Measurements from ENCODE around the gene WIPF2. TPM values are rescaled to one million over a fixed set of nuclear protein-coding genes. Genes with fewer than 3 reads are reported as not detected.
"Not testable (repeated sequence)": the region's sequence is repeated elsewhere in the genome, so short reads cannot be mapped to it uniquely, and the experiment has no call there.

Gene WIPF2
- total RNA-seq, 4 donors from 2014 or later = 7.7 to 11.1 (median 9.5) TPM

- no peak overlapping the region for H3K27ac ChIP-seq
- H3K9me3 ChIP-seq = no peaks in the 10 kb centered on the region
- H3K4me1 ChIP-seq = peaks cover 0 to 7% (median 0%) of the 10 kb centered on the region in 4 donors
- no peaks in the 10 kb centered on the region for H3K27me3 ChIP-seq
- H3K4me3 ChIP-seq = no peak overlapping the region
- DNase-seq (ENCODE audit: low spot score in 2 of 2) = no peak
- TF ChIP-seq POLR2A (IDR thresholded peaks at IDR 0.05) = no peak
- no peak for TF ChIP-seq EP300 (IDR thresholded peaks at IDR 0.05)
- TF ChIP-seq CTCF (IDR thresholded peaks at IDR 0.05) = no peak
- H3K36me3 ChIP-seq = peaks cover 0 to 8% (median 0%) of the 10 kb centered on the region in 3 donors
- WGBS, 2 donors = 90 to 91% methylated on average over 5 of the region's 5 CpGs
These were observed 20.5 kb upstream of the WIPF2 start for GRCh38 chr17:40198576-40198975.

GRCh38 chr17:40203131-40203530 is 16.0 kb upstream of the WIPF2 start:
- peaks cover 0 to 7% (median 0%) of the 10 kb centered on the region in 4 donors for H3K4me1 ChIP-seq
- H3K9me3 ChIP-seq = no peaks in the 10 kb centered on the region
- H3K27ac ChIP-seq = no peak overlapping the region
- H3K27me3 ChIP-seq = no peaks in the 10 kb centered on the region
- TF ChIP-seq CTCF (IDR thresholded peaks at IDR 0.05) (no peak), POLR2A (IDR thresholded peaks at IDR 0.05) (no peak), EP300 (IDR thresholded peaks at IDR 0.05) (no peak)
- no peak overlapping the region for H3K4me3 ChIP-seq
- no peaks in the 10 kb centered on the region for H3K36me3 ChIP-seq
- 70 to 84% methylated on average over 4 of the region's 4 CpGs for WGBS, 2 donors
- DNase-seq (ENCODE audit: low spot score in 2 of 2) = no peak

- H3K4me1 ChIP-seq; H3K27ac ChIP-seq; H3K9me3 ChIP-seq; H3K4me3 ChIP-seq; H3K36me3 ChIP-seq; DNase-seq (ENCODE audit: low spot score in 2 of 2); H3K27me3 ChIP-seq: not testable (repeated sequence)
- WGBS, 2 donors = 88 to 91% methylated on average over 8 of the region's 8 CpGs
These were observed 12.9 kb upstream of the WIPF2 start for GRCh38 chr17:40206193-40206592.

- Histone ChIP-seq H3K27ac (no peak overlapping the region), H3K9me3 (no peaks in the 10 kb centered on the region), H3K27me3 (no peaks in the 10 kb centered on the region), H3K4me3 (no peak overlapping the region), H3K36me3 (no peaks in the 10 kb centered on the region), H3K4me1 (no peaks in the 10 kb centered on the region)
- WGBS, 2 donors = 50 to 67% methylated on average over 2 of the region's 2 CpGs
- TF ChIP-seq POLR2A (IDR thresholded peaks at IDR 0.05) = no peak
- no peak for TF ChIP-seq CTCF (IDR thresholded peaks at IDR 0.05)
- TF ChIP-seq EP300 (IDR thresholded peaks at IDR 0.05) = no peak
- no peak for DNase-seq (ENCODE audit: low spot score in 2 of 2)
These were observed 9.6 kb upstream of the WIPF2 start for GRCh38 chr17:40209404-40210093.

GRCh38 chr17:40213914-40214313 is 5.2 kb upstream of the WIPF2 start:
- H3K4me3 ChIP-seq; H3K27ac ChIP-seq; DNase-seq (ENCODE audit: low spot score in 2 of 2); H3K27me3 ChIP-seq; H3K4me1 ChIP-seq; H3K9me3 ChIP-seq; H3K36me3 ChIP-seq: not testable (repeated sequence)
- 66 to 74% methylated on average over 6 of the region's 6 CpGs for WGBS, 2 donors

GRCh38 chr17:40218006-40218739 is 931 bp upstream of the WIPF2 start:
- DNase-seq (ENCODE audit: low spot score in 2 of 2) = no peak
- H3K36me3 ChIP-seq = no peaks in the 10 kb centered on the region
- H3K4me1 ChIP-seq = peaks cover 0 to 19% (median 0%) of the 10 kb centered on the region in 4 donors
- TF ChIP-seq POLR2A (IDR thresholded peaks at IDR 0.05) (no peak), CTCF (IDR thresholded peaks at IDR 0.05) (no peak), EP300 (IDR thresholded peaks at IDR 0.05) (no peak)
- H3K27me3 ChIP-seq = no peaks in the 10 kb centered on the region
- peak overlapping the region in 3 of 4 donors; percentile 69 to 80 (median 73) for H3K4me3 ChIP-seq
- peak overlapping the region in 3 of 4 donors; percentile 86 to 96 (median 95) for H3K27ac ChIP-seq
- WGBS, 2 donors = 69 to 71% methylated on average over 7 of the region's 7 CpGs
- H3K9me3 ChIP-seq = no peaks in the 10 kb centered on the region

Data from tibial nerve (tissue), 4 donors.